GM21528 (cell line): Measurements from ENCODE around the gene KLF2.

Experiments used
- ATAC-seq: cut with Tn5 transposase; IDR thresholded peaks from one replicate; pipeline ENCODE4 v1.9.1; 2021; ENCODE audit warnings: mild to moderate bottlenecking, moderate library complexity; ENCODE audit not compliant: unreplicated experiment, low FRiP score

KLF2 gene

DNA sequence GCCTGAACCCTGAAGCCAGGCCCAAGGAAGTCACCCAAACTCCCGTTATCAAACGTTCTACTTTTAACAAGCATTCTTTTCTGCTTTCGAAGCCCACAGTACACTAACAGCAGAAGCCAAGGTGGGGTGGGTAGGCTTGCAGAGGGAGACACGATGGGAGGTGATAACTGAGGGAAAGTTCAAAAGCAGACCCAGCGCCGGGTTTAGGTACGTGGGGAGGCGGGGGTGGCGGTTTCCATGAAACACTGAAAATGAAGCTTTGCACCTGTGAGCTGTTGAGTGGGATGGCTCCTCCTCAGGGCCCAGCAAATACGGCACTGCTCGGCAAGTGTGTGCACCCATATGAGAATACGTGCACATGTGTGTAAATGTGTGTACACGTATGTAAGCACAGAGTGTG is 49.8 kb downstream of the KLF2 start:
- ATAC-seq: no peak

DNA sequence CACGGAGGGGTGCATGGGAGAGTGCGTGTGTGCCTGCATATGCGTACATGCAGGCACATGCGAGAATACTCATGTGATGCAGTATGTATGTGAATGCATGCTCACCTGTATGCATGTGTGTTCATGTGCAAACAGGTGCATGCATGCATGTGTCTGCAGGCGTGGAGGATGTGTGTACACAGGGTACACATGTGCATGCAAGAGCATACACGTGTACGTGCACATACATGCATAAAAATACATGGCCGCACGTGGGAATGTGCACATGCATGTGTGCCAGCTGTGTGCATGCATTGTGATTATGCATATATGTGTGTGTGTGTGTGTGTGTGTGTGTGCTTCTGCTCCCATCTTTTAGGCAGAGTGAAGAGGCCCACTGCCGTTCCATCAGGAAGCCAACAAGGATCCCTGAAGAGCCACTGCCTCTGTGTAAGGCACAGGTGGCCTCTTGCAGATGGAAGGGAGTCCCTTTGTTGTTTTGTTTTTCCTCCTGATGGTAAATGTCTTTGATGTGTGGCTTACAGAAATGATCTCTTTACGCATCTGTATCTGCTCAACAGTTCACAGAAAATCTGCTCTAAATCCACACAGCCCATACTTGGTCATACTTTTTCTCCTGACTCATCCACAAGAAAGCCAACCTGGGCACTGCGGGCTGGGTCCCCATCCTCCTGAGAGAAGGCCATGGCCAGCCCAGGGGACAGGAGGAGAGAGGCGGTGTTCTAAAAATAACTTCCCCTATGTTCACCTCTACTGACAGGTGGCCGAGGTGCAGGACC is 50.7 kb downstream of the KLF2 start:
- ATAC-seq: no peak

GRCh38 chr19:16375936-16376185 is 51.2 kb downstream of the KLF2 start:
- no peak for ATAC-seq

- ATAC-seq: no peak
Observed at GRCh38 chr19:16376241-16376640, 51.6 kb downstream of the KLF2 start.

- no peak for ATAC-seq
Observed at GRCh38 chr19:16376649-16377048, 52.0 kb downstream of the KLF2 start.

- ATAC-seq: no peak
Observed at GRCh38 chr19:16377521-16377920, 52.9 kb downstream of the KLF2 start.
